ENCODE measurements around the gene RFPL1. TPM values are rescaled to one million over a fixed set of nuclear protein-coding genes. Genes with fewer than 3 reads are reported as not detected.

RFPL1 gene
- polyA plus RNA-seq, 10 donors: 0.12 to 0.51 (median 0.42) TPM; not detected in 3

DNA sequence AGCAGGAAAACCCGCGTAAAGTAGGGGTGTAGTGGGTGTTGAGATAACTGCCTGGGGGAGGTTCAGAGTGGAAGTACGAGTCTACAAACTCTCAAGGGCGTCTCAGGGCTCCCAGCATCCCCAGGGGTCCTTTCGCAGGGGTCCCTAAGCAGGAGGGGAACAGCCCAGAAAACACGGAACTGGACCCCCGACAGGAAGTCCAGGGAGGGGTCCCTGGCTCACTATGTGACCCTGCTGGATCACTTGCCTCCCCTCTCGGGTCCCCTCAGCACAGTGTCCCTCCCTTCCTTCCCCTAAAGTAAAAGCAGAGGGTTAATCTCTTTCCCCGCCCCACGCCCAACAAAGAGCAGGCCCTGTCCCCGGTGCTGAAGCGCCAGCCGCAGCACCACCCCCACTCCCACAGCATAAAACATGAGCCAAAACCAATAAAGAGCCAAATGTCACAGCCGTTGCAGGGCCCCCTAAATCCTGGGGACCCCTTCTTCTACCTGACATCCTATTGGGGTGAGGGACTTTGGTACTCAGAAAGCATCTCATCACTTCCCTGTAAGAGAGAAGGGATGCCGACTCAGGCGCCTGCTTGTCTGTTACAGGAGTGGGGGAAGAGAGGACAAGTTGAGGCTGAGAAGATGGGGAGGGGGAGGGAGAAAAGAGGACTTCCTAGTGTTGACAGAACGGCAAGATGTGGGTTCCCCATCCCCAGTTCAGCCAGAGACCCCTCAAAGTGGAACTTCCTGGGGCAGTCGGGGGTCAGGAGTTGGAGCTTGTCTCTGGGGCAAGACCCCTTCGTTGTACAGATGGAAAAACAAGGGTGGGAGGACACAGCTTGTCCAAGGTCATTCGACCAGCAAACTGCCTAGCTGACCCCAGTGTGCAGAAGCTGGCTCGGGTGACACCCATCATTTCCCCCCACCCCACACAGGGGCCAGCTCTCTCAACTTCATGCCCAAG lies 40.2 kb downstream of the RFPL1 start:
- peak in 1 of 3 donors; percentile 70 for DNase-seq

DNA sequence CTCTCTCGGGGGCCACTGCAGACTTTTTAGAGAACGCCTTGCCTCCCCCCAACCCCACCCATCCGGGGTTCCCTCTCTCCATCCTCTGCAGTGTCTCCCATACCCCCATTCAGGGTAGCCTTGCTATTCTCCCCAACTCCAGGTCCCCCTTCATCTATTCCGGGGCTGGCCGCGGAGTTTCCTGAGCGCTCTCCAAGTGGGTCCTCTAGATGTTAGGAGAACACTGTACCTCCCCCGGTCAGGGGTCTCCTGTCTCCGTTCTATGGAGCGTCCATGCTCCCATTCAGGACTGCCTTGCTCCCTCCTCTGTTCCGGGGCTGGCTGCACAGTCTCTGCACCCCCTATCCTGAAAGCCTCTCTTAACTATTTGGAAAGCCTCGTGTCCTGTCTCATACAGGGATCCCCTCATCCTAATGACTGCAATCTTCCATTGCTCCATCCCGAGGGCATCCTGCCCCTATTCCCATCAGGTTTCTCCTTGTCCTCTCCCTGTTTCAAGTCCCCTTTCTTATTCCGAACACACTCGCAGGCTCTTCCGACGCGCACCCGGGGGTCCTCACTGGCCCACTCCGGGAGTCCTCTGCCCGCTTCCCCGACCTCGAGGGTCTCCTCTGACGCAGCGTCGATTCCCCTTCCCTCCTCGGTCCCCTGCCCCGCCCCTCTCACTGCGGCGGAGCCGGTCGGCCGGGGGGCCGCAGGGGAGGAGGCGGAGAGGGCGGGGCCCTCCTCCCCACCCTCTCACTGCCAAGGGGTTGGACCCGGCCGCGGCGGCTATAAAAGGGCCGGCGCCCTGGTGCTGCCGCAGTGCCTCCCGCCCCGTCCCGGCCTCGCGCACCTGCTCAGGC lies 41.3 kb downstream of the RFPL1 start, which contains the start of gene NEFH:
TSS of gene NEFH (plus strand) at position 802 of the 845 bp plus-strand sequence. CDS start 45 bp downstream, outside the sequence.
- DNase-seq: peak in 1 of 3 donors; percentile 34

DNA sequence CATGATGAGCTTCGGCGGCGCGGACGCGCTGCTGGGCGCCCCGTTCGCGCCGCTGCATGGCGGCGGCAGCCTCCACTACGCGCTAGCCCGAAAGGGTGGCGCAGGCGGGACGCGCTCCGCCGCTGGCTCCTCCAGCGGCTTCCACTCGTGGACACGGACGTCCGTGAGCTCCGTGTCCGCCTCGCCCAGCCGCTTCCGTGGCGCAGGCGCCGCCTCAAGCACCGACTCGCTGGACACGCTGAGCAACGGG lies 41.8 kb downstream of the RFPL1 start:
- DNase-seq: no peak

DNA sequence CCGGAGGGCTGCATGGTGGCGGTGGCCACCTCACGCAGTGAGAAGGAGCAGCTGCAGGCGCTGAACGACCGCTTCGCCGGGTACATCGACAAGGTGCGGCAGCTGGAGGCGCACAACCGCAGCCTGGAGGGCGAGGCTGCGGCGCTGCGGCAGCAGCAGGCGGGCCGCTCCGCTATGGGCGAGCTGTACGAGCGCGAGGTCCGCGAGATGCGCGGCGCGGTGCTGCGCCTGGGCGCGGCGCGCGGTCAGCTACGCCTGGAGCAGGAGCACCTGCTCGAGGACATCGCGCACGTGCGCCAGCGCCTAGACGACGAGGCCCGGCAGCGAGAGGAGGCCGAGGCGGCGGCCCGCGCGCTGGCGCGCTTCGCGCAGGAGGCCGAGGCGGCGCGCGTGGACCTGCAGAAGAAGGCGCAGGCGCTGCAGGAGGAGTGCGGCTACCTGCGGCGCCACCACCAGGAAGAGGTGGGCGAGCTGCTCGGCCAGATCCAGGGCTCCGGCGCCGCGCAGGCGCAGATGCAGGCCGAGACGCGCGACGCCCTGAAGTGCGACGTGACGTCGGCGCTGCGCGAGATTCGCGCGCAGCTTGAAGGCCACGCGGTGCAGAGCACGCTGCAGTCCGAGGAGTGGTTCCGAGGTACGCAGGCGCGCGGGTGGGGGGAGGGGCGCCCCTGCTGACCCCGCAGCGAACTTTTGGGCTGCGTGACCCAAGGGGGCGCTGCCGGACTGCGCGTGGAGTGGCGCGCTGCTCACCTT lies 42.3 kb downstream of the RFPL1 start:
- DNase-seq: peak; percentile 48 to 92 (median 83)

DNA sequence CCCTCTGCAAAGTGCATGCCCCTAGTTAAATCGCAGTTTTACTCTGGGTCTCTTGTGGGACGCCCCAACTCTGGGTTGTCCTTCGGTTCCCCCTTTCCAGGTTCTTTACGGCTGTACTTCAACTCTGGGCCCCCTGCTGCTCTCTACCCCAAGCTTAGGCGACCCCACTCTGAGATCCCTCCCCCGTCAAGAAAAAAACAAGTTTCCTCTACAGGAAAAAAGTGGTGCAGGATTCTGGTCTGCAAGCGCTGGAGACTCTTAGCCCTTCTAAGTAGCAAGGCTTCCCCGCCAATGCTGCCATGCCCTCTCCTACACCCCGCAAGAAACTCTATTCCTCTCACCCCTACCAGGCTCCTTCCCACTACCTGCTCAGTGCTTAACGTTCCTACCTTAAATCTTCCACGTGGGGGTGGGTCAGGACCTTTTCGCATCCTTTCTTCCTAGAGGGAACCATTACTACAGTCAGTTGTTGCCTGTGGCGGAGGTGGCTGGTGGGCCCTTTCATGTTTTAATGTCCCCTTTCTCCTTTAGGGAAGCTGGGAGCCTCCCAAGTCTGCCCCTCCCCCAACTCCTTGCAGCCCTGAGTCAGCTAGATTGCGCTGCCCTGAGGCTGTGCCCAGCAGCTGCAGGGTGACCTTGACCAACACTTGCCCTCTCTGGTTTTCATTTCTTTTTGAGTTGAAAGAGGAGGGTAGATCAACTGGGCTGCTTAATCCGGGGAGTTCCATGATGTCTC lies 43.0 kb downstream of the RFPL1 start:
- DNase-seq: peak in 1 of 3 donors; percentile 14

DNA sequence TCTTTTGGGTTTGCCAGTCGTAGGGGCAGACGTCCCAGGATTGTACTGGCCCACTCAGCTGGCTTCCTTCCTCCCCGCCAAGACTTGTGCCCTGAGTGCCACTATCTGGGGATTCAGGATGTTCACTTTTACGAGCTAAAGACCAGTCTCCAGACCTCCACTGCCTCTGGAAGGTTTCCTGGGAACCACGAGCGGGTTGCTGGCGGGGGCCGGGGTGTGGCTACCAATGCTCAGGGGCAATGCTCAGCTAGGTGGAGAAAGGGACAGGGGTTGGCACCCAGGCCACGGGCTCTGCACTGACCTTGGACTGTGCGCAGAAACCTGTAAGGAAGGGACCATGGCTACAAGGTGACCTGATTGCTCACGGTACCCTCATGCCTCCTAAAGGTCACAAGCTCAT lies 43.9 kb downstream of the RFPL1 start:
- DNase-seq: no peak

DNA sequence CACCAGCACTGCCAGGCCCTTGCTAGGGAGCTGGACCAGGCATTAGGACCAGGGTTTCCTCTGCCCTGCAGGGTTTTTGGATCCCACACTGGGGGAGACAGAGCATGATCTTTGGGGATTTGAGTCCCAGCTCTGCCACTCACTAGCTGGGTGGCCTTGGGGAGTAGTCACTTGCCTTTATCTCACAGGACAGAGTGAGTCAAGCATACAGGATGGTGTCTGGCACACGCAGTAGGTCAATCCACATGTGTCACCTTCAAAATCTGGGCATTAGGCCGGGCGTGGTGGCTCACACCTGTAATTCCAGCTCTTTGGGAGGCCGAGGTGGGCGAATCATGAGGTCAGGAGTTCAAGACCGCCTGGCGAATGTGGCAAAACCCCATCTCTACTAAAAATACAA lies 44.3 kb downstream of the RFPL1 start:
- DNase-seq: no peak

DNA sequence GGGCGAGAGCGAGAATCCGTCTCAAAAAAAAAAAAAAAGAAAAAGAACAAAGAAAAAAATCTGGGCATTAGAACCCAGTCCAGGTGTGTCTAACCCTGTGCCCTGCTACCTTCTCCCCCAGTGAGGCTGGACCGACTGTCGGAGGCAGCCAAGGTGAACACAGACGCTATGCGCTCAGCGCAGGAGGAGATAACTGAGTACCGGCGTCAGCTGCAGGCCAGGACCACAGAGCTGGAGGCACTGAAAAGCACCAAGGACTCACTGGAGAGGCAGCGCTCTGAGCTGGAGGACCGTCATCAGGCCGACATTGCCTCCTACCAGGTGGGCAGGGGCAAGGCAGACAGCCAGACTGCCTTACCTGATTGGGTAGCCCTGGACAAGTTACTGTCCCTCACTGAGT lies 44.9 kb downstream of the RFPL1 start:
- no peak for DNase-seq

DNA sequence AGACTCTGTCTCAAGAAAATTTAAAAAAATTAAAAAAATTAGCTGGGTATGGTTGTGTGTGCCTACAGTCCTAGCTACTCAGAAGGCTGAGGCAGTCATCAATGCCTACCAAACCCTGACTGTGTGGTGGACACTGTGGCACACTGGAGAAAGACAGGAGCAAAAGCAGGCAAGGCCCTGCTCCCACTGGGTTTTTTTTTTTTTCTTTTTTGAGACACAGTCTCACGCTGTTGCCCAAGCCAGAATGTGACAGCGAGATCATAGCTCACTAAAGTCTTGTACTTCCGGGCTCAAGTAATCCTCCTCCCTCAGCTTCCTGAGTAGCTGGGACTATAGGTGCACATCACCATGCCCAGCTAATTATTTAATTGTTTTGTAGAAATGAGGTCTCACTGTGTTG lies 46.3 kb downstream of the RFPL1 start:
- DNase-seq: no peak

DNA sequence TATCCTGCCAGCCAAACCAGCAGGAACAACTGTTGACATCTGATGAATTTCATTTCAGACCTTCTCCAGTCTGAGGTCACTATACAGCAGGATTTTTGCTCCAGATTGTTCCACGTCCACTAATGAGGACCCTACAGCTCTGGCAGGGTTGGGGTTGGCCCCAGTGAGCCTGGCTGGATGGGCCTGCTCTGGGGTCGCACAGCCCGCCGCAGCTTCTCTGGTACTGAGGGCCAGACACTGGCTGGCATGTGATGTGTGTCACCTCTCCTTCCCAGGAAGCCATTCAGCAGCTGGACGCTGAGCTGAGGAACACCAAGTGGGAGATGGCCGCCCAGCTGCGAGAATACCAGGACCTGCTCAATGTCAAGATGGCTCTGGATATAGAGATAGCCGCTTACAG lies 47.1 kb downstream of the RFPL1 start:
- DNase-seq: no peak

DNA sequence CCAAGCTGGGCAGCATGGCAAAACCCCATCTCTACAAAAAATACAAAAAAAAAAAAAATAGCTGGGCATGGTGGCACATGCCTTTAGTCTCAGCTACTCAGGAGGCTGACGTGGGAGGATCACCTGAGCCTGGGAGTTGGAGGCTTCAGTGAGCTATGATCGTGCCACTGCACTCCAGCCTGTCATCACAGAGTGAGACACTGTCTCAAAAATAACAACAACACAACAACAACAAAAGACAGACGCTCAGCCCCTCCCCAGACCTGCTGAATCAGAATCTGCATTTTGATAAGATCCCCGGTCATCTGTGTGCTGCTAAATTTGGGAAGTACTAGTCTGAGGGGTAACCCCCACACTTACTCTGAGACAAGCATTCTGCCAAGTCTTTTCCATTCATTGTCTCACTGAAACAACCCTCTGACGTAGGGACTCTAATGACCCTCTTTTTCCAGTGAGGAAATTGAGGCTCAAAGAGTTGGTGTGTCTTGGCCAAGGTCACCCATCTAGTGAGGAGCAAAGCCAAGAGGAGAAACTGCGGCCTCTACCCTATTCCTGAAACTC lies 49.1 kb downstream of the RFPL1 start:
- DNase-seq: no peak

DNA sequence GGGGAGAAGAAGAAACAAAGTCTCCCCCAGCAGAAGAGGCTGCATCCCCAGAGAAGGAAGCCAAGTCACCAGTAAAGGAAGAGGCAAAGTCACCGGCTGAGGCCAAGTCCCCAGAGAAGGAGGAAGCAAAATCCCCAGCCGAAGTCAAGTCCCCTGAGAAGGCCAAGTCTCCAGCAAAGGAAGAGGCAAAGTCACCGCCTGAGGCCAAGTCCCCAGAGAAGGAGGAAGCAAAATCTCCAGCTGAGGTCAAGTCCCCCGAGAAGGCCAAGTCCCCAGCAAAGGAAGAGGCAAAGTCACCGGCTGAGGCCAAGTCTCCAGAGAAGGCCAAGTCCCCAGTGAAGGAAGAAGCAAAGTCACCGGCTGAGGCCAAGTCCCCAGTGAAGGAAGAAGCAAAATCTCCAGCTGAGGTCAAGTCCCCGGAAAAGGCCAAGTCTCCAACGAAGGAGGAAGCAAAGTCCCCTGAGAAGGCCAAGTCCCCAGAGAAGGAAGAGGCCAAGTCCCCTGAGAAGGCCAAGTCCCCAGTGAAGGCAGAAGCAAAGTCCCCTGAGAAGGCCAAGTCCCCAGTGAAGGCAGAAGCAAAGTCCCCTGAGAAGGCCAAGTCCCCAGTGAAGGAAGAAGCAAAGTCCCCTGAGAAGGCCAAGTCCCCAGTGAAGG lies 50.9 kb downstream of the RFPL1 start:
- DNase-seq: peak in 1 of 3 donors; percentile 10

DNA sequence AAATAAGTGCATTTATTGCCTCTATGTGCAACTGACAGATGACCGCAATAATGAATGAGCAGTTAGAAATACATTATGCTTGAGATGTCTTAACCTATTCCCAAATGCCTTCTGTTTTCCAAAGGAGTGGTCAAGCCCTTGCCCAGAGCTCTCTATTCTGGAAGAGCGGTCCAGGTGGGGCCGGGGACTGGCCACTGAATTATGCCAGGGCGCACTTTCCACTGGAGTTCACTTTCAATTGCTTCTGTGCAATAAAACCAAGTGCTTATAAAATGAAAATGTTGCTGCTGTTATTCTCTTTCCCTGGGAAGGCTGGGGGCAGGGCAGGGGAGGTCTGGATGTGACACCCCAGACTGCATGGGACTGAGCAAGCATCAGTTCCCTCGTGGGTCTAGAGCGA lies 52.6 kb downstream of the RFPL1 start:
- DNase-seq: no peak

Other genes with a start within 250 kb of the RFPL1 start
- gene EMID1, start 232.7 kb upstream of the RFPL1 start, polyA plus RNA-seq (ENCODE audit: insufficient read length in 10 of 10): 10 to 100 TPM in 1 of 10 donors, 1 to 10 TPM in 9; 5.5 to 10.7 (median 6.5) TPM
- gene RHBDD3, start 170.6 kb upstream of the RFPL1 start, polyA plus RNA-seq (ENCODE audit: insufficient read length in 10 of 10): 10 to 100 TPM; 18.1 to 25.4 (median 21.7) TPM
- 100 to 1,000 TPM; 133 to 217 (median 165) TPM for gene EWSR1, start 170.3 kb upstream of the RFPL1 start, polyA plus RNA-seq (ENCODE audit: insufficient read length in 10 of 10)
- gene GAS2L1, start 131.9 kb upstream of the RFPL1 start, polyA plus RNA-seq (ENCODE audit: insufficient read length in 10 of 10): 10 to 100 TPM in 6 of 10 donors, 1 to 10 TPM in 4; 8.1 to 15.9 (median 11.9) TPM
- 1 to 10 TPM; 1.2 to 3.1 (median 2.3) TPM for gene RASL10A, start 122.9 kb upstream of the RFPL1 start, polyA plus RNA-seq (ENCODE audit: insufficient read length in 10 of 10)
- 10 to 100 TPM; 22.2 to 31.5 (median 26.2) TPM for gene AP1B1, start 50.0 kb upstream of the RFPL1 start, polyA plus RNA-seq (ENCODE audit: insufficient read length in 10 of 10)
- 1 to 10 TPM in 9 of 10 donors, under 1 TPM in 1; 0.29 to 6.5 (median 3.1) TPM for gene NEFH, start 41.6 kb downstream of the RFPL1 start, polyA plus RNA-seq (ENCODE audit: insufficient read length in 10 of 10)
- gene THOC5, start 115.2 kb downstream of the RFPL1 start, polyA plus RNA-seq (ENCODE audit: insufficient read length in 10 of 10): 10 to 100 TPM; 16.4 to 27.2 (median 22.0) TPM
- gene NIPSNAP1, start 142.5 kb downstream of the RFPL1 start, polyA plus RNA-seq (ENCODE audit: insufficient read length in 10 of 10): 10 to 100 TPM; 20.6 to 35.9 (median 29.1) TPM
- 10 to 100 TPM; 18.4 to 25.5 (median 21.4) TPM for gene NF2, start 165.1 kb downstream of the RFPL1 start, polyA plus RNA-seq (ENCODE audit: insufficient read length in 10 of 10)